ENCODE results near the gene CFAP65.

Gene CFAP65

DNA sequence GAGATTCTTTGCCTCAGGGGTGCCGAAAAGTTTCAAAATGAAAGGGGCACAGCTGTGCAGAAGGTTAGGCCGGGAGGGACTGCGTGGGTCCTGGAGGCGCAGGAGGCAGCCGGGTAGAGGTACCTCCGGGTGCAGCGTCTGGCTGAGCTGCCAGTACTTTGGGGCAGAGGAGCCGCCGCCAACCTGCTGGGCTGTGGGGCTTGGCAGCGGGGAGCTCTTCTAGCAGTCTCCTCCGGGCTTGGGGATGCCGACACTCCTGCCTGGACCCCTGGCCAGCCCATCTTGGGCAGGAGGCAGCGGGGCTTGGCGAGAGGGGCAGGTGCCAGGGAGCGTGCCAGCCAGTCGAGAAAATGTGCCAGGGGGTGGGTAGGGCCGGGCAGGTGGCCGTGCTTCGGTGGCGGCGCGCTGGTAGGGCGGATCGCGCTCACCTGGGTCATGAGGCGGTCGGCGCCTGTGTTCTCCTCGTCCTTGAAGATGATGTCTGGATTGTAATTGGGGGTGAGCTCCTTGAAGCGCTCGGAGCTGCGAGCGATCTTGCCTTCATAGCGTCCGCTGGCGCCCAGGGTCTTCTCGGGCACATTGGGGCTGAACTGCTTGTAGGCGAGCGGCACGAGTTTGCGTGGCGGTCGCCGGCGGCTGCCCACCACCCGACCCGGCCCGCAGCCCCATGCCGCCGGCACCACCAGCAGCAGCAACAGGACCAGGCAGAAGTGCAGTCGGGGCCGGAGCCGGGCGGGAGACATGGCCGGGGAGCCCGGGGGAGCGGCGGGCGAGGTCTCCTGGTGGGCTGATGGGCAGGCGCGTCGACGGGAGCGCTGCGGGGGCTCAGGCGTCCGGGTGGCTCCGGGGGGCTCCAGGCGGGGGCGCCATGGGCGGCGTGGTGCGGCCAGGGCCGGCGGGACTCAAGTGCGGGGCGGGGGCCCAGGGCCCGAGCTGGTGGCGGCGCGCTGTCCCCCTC lies 18.7 kb upstream of the CFAP65 start:
- no peak for DNase-seq (ENCODE audit: low read depth)

GRCh38 chr2:219059375-219059724 lies 18.0 kb upstream of the CFAP65 start:
- no peak for DNase-seq (ENCODE audit: low read depth)

DNA sequence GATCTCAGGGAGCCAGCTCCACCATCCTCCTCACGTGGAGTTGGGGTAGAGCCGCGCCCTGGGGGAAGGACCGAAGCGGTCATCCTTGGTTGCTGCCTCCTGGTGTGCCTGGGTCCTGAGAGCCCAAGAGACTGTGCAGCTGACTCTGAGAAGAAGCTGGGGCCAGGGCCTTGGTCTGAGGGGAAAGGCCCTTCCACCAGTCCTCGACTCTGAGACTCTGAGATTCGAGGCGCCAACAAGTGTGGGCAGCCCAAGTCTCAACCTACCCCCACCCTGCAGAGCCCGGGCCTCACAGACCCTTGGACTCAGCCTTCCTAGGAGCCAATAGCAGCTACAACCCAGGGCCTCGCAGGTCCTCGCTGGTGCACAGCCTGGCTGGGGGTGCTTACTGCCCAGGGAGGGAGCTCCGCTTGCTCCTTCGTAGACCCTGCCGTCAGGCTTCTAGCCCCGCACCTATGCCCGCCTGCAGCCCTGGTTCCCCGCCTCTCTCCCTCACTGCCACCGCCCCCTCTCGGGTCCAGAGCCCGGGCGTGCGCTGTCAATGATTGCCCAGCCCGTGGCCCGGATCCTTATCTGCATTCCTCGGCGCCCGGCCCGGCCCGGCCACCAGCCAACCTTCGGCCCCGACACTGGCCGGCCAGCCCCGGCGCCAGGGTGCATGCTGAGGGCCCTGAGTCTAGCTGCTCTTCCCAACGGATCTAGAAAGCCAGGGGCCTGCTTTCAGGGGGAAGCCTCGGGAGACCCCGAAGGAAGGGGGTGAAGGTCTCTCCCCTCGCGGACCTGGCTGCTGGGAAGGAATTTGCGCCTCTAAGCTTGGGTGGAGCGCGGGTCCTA lies 17.4 kb upstream of the CFAP65 start:
- DNase-seq (ENCODE audit: low read depth), result no peak

GRCh38 chr2:219057709-219058540 lies 16.6 kb upstream of the CFAP65 start:
- peak; percentile 65 for DNase-seq (ENCODE audit: low read depth)

DNA sequence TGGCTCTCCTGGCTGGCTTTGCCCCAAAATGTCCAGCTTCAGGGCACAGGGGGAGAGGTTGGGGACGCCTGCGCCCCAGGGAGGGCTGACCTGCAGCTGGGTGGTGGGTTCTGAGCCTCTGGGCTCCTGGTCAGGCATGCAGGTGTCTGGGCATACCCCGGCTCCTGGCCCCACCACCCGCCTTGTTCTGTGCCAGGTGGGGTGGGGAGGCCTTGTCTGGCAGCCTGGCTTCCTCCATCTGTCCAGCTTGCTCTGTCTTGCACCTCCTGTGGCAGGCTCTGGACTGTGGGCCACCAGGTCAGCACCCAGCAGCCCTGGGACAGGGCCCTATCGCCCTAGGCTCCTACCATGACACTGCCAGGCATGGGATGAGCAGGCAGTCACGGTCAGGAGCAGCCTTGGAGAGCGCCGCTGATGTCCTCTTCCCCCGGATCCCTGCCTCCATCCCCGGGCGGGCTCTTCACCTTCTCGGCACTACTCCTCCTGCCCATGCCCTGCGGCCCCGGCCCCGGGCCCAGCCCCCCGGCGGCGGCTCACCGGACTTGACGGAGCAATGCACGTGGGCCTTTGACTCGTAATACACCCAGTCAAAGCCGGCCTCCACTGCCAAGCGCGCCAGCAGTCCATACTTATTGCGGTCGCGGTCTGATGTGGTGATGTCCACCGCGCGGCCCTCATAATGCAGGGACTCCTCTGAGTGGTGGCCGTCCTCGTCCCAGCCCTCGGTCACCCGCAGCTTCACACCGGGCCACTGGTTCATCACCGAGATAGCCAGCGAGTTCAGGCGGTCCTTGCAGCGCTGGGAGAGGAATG lies 15.8 kb upstream of the CFAP65 start:
- no peak for DNase-seq (ENCODE audit: low read depth)

GRCh38 chr2:219056176-219056895 lies 15.0 kb upstream of the CFAP65 start:
- DNase-seq (ENCODE audit: low read depth), result no peak

- DNase-seq (ENCODE audit: low read depth), result no peak
These were observed 13.9 kb upstream of the CFAP65 start for GRCh38 chr2:219054956-219055903.

GRCh38 chr2:219049282-219049681 lies 8.0 kb upstream of the CFAP65 start:
- no peak for DNase-seq (ENCODE audit: low read depth)

- DNase-seq (ENCODE audit: low read depth), result peak; percentile 21
These were observed 4.7 kb upstream of the CFAP65 start for GRCh38 chr2:219045937-219046550.

DNA sequence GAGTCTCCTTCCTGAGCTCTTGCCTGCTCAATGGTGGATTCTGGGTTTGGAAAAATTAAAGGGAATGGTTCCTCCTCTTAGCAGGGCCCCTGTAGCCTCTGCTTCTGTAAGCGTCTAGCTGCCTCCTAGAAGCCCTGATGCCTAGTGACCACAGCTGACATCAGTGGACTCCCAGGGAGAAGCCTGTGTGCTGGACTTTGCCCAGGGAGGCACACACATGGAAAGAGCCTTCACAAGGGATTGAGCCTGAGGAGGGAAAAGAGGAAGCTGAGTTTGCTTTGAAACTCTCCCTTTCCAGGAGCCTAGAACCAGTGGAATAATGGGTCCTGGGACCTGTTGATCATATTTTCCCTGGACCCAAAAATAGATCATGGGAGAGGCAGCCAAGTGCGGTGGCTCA lies 1.4 kb upstream of the CFAP65 start:
- no peak for DNase-seq (ENCODE audit: low read depth)

GRCh38 chr2:219042157-219042556 lies 841 bp upstream of the CFAP65 start:
- DNase-seq (ENCODE audit: low read depth), result no peak

- DNase-seq (ENCODE audit: low read depth), result no peak
These were observed 2.7 kb downstream of the CFAP65 start for GRCh38 chr2:219038600-219038999.

GRCh38 chr2:219037783-219038499 lies 3.4 kb downstream of the CFAP65 start:
- DNase-seq (ENCODE audit: low read depth), result no peak

GRCh38 chr2:219035942-219036341 lies 5.4 kb downstream of the CFAP65 start:
- no peak for DNase-seq (ENCODE audit: low read depth)

GRCh38 chr2:219034823-219035222 lies 6.5 kb downstream of the CFAP65 start:
- no peak for DNase-seq (ENCODE audit: low read depth)

DNA sequence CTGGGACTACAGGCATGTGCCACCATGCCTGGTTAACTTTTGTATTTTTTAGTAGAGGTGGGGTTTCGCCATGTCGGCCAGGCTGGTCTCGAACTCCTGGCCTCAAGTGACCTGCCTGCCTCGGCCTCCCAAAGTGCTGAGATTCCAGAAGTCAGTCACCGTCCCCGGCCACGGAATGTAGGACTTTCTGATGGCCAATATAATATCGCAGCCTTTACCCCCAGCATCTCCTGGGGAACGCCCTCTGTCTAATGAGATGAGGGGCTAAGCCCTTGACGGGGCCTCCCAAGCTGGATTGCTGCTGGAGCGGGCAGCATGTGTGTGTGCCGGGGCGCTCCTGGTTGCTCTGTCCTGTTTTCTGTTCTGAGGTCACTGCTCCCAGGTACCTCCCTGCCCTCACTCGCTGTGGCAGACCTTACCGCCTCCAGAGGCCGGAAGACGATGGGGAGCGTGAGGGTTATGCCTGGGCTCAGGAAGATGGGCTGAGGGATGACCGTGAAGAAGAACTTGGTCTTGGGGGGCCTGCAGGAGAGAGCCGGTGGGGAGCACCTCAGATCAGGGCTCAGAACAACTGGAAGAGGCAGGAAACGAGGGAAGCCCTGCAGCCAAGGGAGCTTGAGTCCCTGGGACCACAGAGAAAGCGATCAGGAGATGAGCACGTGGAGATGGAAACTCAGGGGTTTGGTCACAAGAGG lies 9.1 kb downstream of the CFAP65 start:
- no peak for DNase-seq (ENCODE audit: low read depth)

DNA sequence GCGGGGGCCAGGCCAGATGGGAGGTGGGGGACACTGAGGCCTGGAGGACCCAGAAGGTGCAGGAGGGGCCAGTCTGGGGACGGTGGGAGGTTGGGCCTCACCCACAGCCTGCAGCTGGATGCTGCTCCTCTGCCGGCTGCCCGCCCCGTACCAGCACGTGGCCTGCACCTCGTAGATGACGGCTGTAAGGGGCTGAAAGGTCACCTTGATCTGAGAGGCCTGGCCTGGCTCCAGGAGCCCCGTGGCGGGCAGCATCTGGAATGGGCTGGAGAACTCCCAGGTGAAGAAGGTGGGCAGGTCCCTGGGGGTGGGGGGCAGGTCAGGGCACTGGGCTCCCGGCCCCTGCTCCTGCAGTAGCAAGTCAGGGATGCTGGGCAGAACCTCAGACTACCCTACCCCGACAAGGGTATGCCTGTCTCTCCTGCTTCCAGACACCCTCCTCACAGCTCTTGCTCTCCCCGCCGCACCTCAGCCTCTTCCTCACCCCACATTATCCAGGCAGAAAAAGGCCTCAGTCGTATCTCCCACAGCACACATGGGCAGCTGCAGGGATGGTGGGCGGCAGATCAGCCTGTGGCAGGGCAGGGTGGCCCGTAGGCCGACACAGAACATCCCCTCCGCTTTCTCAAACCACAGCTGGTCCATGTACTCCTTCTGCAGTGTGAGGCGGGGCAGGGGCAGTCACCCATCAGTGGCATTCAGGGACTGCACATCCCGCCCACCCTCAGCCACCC lies 10.1 kb downstream of the CFAP65 start:
- DNase-seq (ENCODE audit: low read depth), result no peak

Measured in iris pigment epithelial cell (primary cell).